Measurements from ENCODE around the gene SCD5.

SCD5 gene

GRCh38 chr4:82780752-82781231 is 17.8 kb downstream of the SCD5 start:
- no peaks in the 10 kb centered on the region for H3K79me2 ChIP-seq (ENCODE audit: low read length)
- no peaks in the 10 kb centered on the region for H3F3A ChIP-seq (ENCODE audit: insufficient read depth, low read length)
- H3K9me3 ChIP-seq (replicated peaks; ENCODE audit: insufficient read depth, low read length) = no peaks in the 10 kb centered on the region
- no peaks in the 10 kb centered on the region for H3K4me1 ChIP-seq (ENCODE audit: low read length)
- no peaks in the 10 kb centered on the region for H3K36me3 ChIP-seq (replicated peaks; ENCODE audit: insufficient read depth, low read length)
- H3K27me3 ChIP-seq (replicated peaks; ENCODE audit: insufficient read depth, low read length) = no peaks in the 10 kb centered on the region
- no peak overlapping the region for H3K4me2 ChIP-seq (ENCODE audit: low read depth, low read length)
- no peak overlapping the region for H3K9ac ChIP-seq (ENCODE audit: low read length)
- no peak overlapping the region for H2AFZ ChIP-seq (ENCODE audit: low read length)
- H4K20me1 ChIP-seq (ENCODE audit: insufficient read depth, low read length) = no peaks in the 10 kb centered on the region
- no peak for TF ChIP-seq EZH2phosphoT487 (IDR thresholded peaks at IDR 0.05; ENCODE audit: low read length)
- no peak for TF ChIP-seq EZH2 (optimal IDR thresholded peaks at IDR 0.05; ENCODE audit: low read depth, low read length)
- no peak for TF ChIP-seq CTCF (IDR thresholded peaks at IDR 0.05; ENCODE audit: low read length)
- H3K4me3 ChIP-seq (ENCODE audit: low read length) = no peak overlapping the region
- no peak for DNase-seq
- no peak overlapping the region for H3K27ac ChIP-seq (ENCODE audit: low read length)
- H3K9me2 ChIP-seq (replicated peaks; ENCODE audit: insufficient read depth, low read length) = no peaks in the 10 kb centered on the region

GRCh38 chr4:82780170-82780751 is 18.3 kb downstream of the SCD5 start:
- Histone ChIP-seq H3F3A (ENCODE audit: insufficient read depth, low read length) (no peaks in the 10 kb centered on the region), H3K27me3 (replicated peaks; ENCODE audit: insufficient read depth, low read length) (no peaks in the 10 kb centered on the region), H3K4me2 (ENCODE audit: low read depth, low read length) (no peak overlapping the region), H4K20me1 (ENCODE audit: insufficient read depth, low read length) (no peaks in the 10 kb centered on the region), H3K4me3 (ENCODE audit: low read length) (no peak overlapping the region), H3K9me2 (replicated peaks; ENCODE audit: insufficient read depth, low read length) (no peaks in the 10 kb centered on the region), H3K79me2 (ENCODE audit: low read length) (no peaks in the 10 kb centered on the region), H2AFZ (ENCODE audit: low read length) (no peak overlapping the region), H3K4me1 (ENCODE audit: low read length) (no peaks in the 10 kb centered on the region), H3K36me3 (replicated peaks; ENCODE audit: insufficient read depth, low read length) (no peaks in the 10 kb centered on the region), H3K9me3 (replicated peaks; ENCODE audit: insufficient read depth, low read length) (no peaks in the 10 kb centered on the region), H3K9ac (ENCODE audit: low read length) (no peak overlapping the region), H3K27ac (ENCODE audit: low read length) (no peak overlapping the region)
- DNase-seq = no peak
- TF ChIP-seq CTCF (IDR thresholded peaks at IDR 0.05; ENCODE audit: low read length) = no peak
- no peak for TF ChIP-seq EZH2 (optimal IDR thresholded peaks at IDR 0.05; ENCODE audit: low read depth, low read length)
- no peak for TF ChIP-seq EZH2phosphoT487 (IDR thresholded peaks at IDR 0.05; ENCODE audit: low read length)

- Histone ChIP-seq H4K20me1 (ENCODE audit: insufficient read depth, low read length) (no peaks in the 10 kb centered on the region), H3K9me2 (replicated peaks; ENCODE audit: insufficient read depth, low read length) (no peaks in the 10 kb centered on the region), H2AFZ (ENCODE audit: low read length) (no peak overlapping the region), H3K9me3 (replicated peaks; ENCODE audit: insufficient read depth, low read length) (no peaks in the 10 kb centered on the region), H3K27me3 (replicated peaks; ENCODE audit: insufficient read depth, low read length) (no peaks in the 10 kb centered on the region), H3K4me3 (ENCODE audit: low read length) (no peak overlapping the region), H3K4me1 (ENCODE audit: low read length) (no peaks in the 10 kb centered on the region), H3K79me2 (ENCODE audit: low read length) (no peaks in the 10 kb centered on the region), H3F3A (ENCODE audit: insufficient read depth, low read length) (no peaks in the 10 kb centered on the region), H3K4me2 (ENCODE audit: low read depth, low read length) (no peak overlapping the region), H3K36me3 (replicated peaks; ENCODE audit: insufficient read depth, low read length) (no peaks in the 10 kb centered on the region), H3K27ac (ENCODE audit: low read length) (no peak overlapping the region), H3K9ac (ENCODE audit: low read length) (no peak overlapping the region)
- no peak for DNase-seq
- TF ChIP-seq EZH2phosphoT487 (IDR thresholded peaks at IDR 0.05; ENCODE audit: low read length) = no peak
Observed at GRCh38 chr4:82779032-82779431, 19.6 kb downstream of the SCD5 start.

GRCh38 chr4:82777857-82778525 is 20.6 kb downstream of the SCD5 start:
- no peak overlapping the region for H3K27ac ChIP-seq (ENCODE audit: low read length)
- no peaks in the 10 kb centered on the region for H4K20me1 ChIP-seq (ENCODE audit: insufficient read depth, low read length)
- H2AFZ ChIP-seq (ENCODE audit: low read length) = no peak overlapping the region
- H3K4me1 ChIP-seq (ENCODE audit: low read length) = no peaks in the 10 kb centered on the region
- H3K27me3 ChIP-seq (replicated peaks; ENCODE audit: insufficient read depth, low read length) = no peaks in the 10 kb centered on the region
- TF ChIP-seq CTCF (IDR thresholded peaks at IDR 0.05; ENCODE audit: low read length) (no peak), EZH2 (optimal IDR thresholded peaks at IDR 0.05; ENCODE audit: low read depth, low read length) (no peak), EZH2phosphoT487 (IDR thresholded peaks at IDR 0.05; ENCODE audit: low read length) (no peak)
- no peaks in the 10 kb centered on the region for H3K9me3 ChIP-seq (replicated peaks; ENCODE audit: insufficient read depth, low read length)
- no peak for DNase-seq
- no peak overlapping the region for H3K9ac ChIP-seq (ENCODE audit: low read length)
- no peaks in the 10 kb centered on the region for H3K79me2 ChIP-seq (ENCODE audit: low read length)
- no peaks in the 10 kb centered on the region for H3K9me2 ChIP-seq (replicated peaks; ENCODE audit: insufficient read depth, low read length)
- H3F3A ChIP-seq (ENCODE audit: insufficient read depth, low read length) = no peaks in the 10 kb centered on the region
- H3K4me3 ChIP-seq (ENCODE audit: low read length) = no peak overlapping the region
- no peak overlapping the region for H3K4me2 ChIP-seq (ENCODE audit: low read depth, low read length)
- H3K36me3 ChIP-seq (replicated peaks; ENCODE audit: insufficient read depth, low read length) = no peaks in the 10 kb centered on the region
